HepG2 (cell line): ENCODE results near the gene FAM174C. TPM values are rescaled to one million over a fixed set of nuclear protein-coding genes. Genes with fewer than 3 reads are reported as not detected.

Source experiments
- AGO1 ChIP-seq: fragments of 200-400 bp; formaldehyde crosslinking; IDR thresholded peaks from 2 replicates; pipeline ENCODE4 v1.6.1; 2017; ENCODE audit warnings: mild to moderate bottlenecking, low read depth, low read length, moderate library complexity; ENCODE audit not compliant: poor library complexity, severe bottlenecking
- ETV5 ChIP-seq: IDR thresholded peaks from 2 replicates; pipeline ENCODE4 v1.6.1; 2018; ENCODE audit warnings: missing biosample characterization, missing genetic modification reagents, inconsistent platforms, borderline replicate concordance
- HOXA3 ChIP-seq: sonication (generic); formaldehyde crosslinking; IDR thresholded peaks from 2 replicates; pipeline ENCODE4 v1.5.0; 2020; ENCODE audit warnings: missing genetic modification reagents
- MLXIP ChIP-seq: sonication (generic); formaldehyde crosslinking; IDR thresholded peaks from 2 replicates; pipeline ENCODE4 v1.9.0; 2021; ENCODE audit warnings: missing genetic modification reagents, borderline replicate concordance
- MYNN ChIP-seq: sonication (generic); formaldehyde crosslinking; IDR thresholded peaks from 2 replicates; pipeline ENCODE4 v1.4.0; 2020; ENCODE audit warnings: mild to moderate bottlenecking, low read depth, missing genetic modification reagents
- REL ChIP-seq: sonication (generic); formaldehyde crosslinking; conservative IDR thresholded peaks from 2 replicates; pipeline ENCODE4 v1.8.0; 2022; ENCODE audit warnings: mild to moderate bottlenecking, missing genetic modification reagents, moderate library complexity
- REPIN1 ChIP-seq: sonication (generic); formaldehyde crosslinking; IDR thresholded peaks from 2 replicates; pipeline ENCODE4 v1.8.0; 2022; ENCODE audit warnings: missing genetic modification reagents, low read depth, mild to moderate bottlenecking, borderline replicate concordance
- SKIL ChIP-seq: sonication (generic); formaldehyde crosslinking; IDR thresholded peaks from 2 replicates; pipeline ENCODE4 v1.8.0; 2022; ENCODE audit warnings: missing genetic modification reagents, mild to moderate bottlenecking, moderate library complexity, borderline replicate concordance
- YY1 ChIP-seq: IDR thresholded peaks from 2 replicates; pipeline ENCODE4 v1.6.1; 2011; ENCODE audit warnings: low read length, low read depth, moderate library complexity, mild to moderate bottlenecking; ENCODE audit not compliant: insufficient read depth, insufficient replicate concordance
- ZEB1 ChIP-seq: IDR thresholded peaks from 2 replicates; pipeline ENCODE4 v1.6.1; 2012; ENCODE audit warnings: mild to moderate bottlenecking, low read depth, inconsistent platforms; ENCODE audit not compliant: insufficient replicate concordance
- ZFY ChIP-seq: sonication (generic); formaldehyde crosslinking; IDR thresholded peaks from 2 replicates; pipeline ENCODE4 v1.4.0; 2020; ENCODE audit warnings: missing genetic modification reagents
- ZNF280D ChIP-seq: sonication (generic); formaldehyde crosslinking; IDR thresholded peaks from 2 replicates; pipeline ENCODE4 v1.5.1; 2020; ENCODE audit warnings: mild to moderate bottlenecking, missing genetic modification reagents
- ZNF563 ChIP-seq: sonication (generic); formaldehyde crosslinking; IDR thresholded peaks from 2 replicates; pipeline ENCODE4 v1.8.0; 2022; ENCODE audit warnings: mild to moderate bottlenecking, moderate library complexity, missing genetic modification reagents
- ZNF768 ChIP-seq: sonication (generic); formaldehyde crosslinking; IDR thresholded peaks from 2 replicates; pipeline ENCODE4 v1.4.0; 2020; ENCODE audit warnings: missing genetic modification reagents
- polyA plus RNA-seq, 8 experiments: library from polyadenylated mRNA; depleted of rRNA in 3 of 8; stranded (reverse) in 7 of 8; unstranded in 1 of 8; fragments of >200 nt; fragmentation: Illumina TruSeq in 4 of 8; extraction: Trizol in 4 of 8; gene quantifications; 2 replicates each; pipeline versions ENCODE4 v1.2.1 to v1.2.3, GENCODE V29; 2011 to 2016; ENCODE audit warnings: low read depth in 4 of 8, missing spikeins in 1 of 8, mixed read lengths in 1 of 8; ENCODE audit not compliant: insufficient read depth in 1 of 8
- total RNA-seq, 5 experiments: library from RNA; depleted of rRNA; stranded (reverse); fragments of >200 nt; fragmentation: Illumina TruSeq; extraction: Trizol; gene quantifications; 2 replicates each; pipeline ENCODE4 v1.2.3, GENCODE V29; 2016; ENCODE audit warnings: low read depth in 1 of 5
- TF ChIP-seq, protein P1 (sequence below): fragments of 450-650 bp; IDR thresholded peaks from 2 replicates; pipeline ENCODE4 v1.6.1; 2017
- TF ChIP-seq, protein P2 (sequence below): sonication (generic); formaldehyde crosslinking; IDR thresholded peaks from 2 replicates; pipeline ENCODE4 v1.4.0; 2020; ENCODE audit warnings: mild to moderate bottlenecking, missing genetic modification reagents, borderline replicate concordance

The FAM174C gene
- total and polyA plus RNA-seq, 2 of the 13 experiments (the other 11 are each of a cell fraction or from before 2014, with no cell fraction given): 19.5 to 31.3 TPM

GRCh38 chr19:1244693-1245451 is 30.5 kb upstream of the FAM174C start (continued):
- TF ChIP-seq, protein P1, sequence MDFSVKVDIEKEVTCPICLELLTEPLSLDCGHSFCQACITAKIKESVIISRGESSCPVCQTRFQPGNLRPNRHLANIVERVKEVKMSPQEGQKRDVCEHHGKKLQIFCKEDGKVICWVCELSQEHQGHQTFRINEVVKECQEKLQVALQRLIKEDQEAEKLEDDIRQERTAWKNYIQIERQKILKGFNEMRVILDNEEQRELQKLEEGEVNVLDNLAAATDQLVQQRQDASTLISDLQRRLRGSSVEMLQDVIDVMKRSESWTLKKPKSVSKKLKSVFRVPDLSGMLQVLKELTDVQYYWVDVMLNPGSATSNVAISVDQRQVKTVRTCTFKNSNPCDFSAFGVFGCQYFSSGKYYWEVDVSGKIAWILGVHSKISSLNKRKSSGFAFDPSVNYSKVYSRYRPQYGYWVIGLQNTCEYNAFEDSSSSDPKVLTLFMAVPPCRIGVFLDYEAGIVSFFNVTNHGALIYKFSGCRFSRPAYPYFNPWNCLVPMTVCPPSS: no peak
- TF ChIP-seq ZEB1 (no peak), MLXIP (CRISPR knock-in tag) (no peak), ZNF768 (CRISPR knock-in tag) (no peak), REL (0 out of 2 replicates have a peak, but pooled peaks have one; percentile 42), ZNF280D (CRISPR knock-in tag) (no peak), HOXA3 (CRISPR knock-in tag) (peak; percentile 87), MYNN (CRISPR knock-in tag) (no peak), SKIL (CRISPR knock-in tag) (peak; percentile 99), REPIN1 (peak; percentile 37; the same call in 1 of the 2 replicates), ZNF563 (peak; percentile 56; the same call in 1 of the 2 replicates), AGO1 (peak; percentile 84), ZFY (CRISPR knock-in tag) (peak; percentile 41; the same call in 1 of the 2 replicates), ETV5 (CRISPR knock-in tag) (peak; percentile 79; the same call in 1 of the 2 replicates), YY1 (peak; percentile 25)
- TF ChIP-seq, protein P2, sequence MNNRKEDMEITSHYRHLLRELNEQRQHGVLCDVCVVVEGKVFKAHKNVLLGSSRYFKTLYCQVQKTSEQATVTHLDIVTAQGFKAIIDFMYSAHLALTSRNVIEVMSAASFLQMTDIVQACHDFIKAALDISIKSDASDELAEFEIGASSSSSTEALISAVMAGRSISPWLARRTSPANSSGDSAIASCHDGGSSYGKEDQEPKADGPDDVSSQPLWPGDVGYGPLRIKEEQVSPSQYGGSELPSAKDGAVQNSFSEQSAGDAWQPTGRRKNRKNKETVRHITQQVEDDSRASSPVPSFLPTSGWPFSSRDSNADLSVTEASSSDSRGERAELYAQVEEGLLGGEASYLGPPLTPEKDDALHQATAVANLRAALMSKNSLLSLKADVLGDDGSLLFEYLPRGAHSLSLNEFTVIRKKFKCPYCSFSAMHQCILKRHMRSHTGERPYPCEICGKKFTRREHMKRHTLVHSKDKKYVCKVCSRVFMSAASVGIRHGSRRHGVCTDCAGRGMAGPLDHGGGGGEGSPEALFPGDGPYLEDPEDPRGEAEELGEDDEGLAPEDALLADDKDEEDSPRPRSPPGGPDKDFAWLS (CRISPR knock-in tag): 0 out of 2 replicates have a peak, but pooled peaks have one; percentile 19
